Spleen (tissue), 11 donors: Measurements from ENCODE around the gene SUMO4. TPM values are rescaled to one million over a fixed set of nuclear protein-coding genes. Genes with fewer than 3 reads are reported as not detected.

Experiments
- DNase-seq: peaks from one replicate; pipeline ENCODE4 v3.0.0-alpha.2; 2020
- H3K27ac ChIP-seq, 8 donors: fragments of 200-600 bp; sonication (generic) in 7 of 8; 1 replicate in 4 of 8; 2 replicates in 4 of 8; pipeline versions ENCODE4 v1.5.0 to v1.8.0; 2016 to 2021; ENCODE audit warnings: inconsistent platforms in 4 of 8, mild to moderate bottlenecking in 4 of 8, moderate library complexity in 1 of 8
- H3K27me3 ChIP-seq, 7 donors: fragments of 200-600 bp; sonication (generic) in 6 of 7; replicated peaks in 1 of 7; 1 replicate in 4 of 7; 2 replicates in 3 of 7; pipeline versions ENCODE4 v1.5.0 to v1.8.0; 2016 to 2021; ENCODE audit warnings: inconsistent platforms in 3 of 7, mild to moderate bottlenecking in 1 of 7
- H3K36me3 ChIP-seq, 6 donors: fragments of 200-600 bp; sonication (generic) in 5 of 6; 1 replicate in 4 of 6; 2 replicates in 2 of 6; pipeline versions ENCODE4 v1.5.0 to v1.8.0; 2016 to 2021; ENCODE audit warnings: inconsistent platforms in 2 of 6
- H3K4me1 ChIP-seq, 6 donors: fragments of 200-600 bp; sonication (generic) in 5 of 6; 1 replicate in 3 of 6; 2 replicates in 3 of 6; pipeline versions ENCODE4 v1.5.0 to v1.8.0; 2016 to 2021; ENCODE audit warnings: inconsistent platforms in 3 of 6
- H3K4me3 ChIP-seq, 8 donors: fragments of 200-600 bp; sonication (generic) in 7 of 8; 1 replicate in 4 of 8; 2 replicates in 4 of 8; pipeline versions ENCODE4 v1.5.0 to v1.8.0; 2016 to 2021; ENCODE audit warnings: inconsistent platforms in 4 of 8, mild to moderate bottlenecking in 4 of 8, moderate library complexity in 2 of 8
- H3K9me3 ChIP-seq, 8 donors: fragments of 200-600 bp; sonication (generic) in 7 of 8; 1 replicate in 4 of 8; 2 replicates in 4 of 8; pipeline versions ENCODE4 v1.5.0 to v1.8.0; 2016 to 2021; ENCODE audit warnings: inconsistent platforms in 4 of 8
- POLR2A ChIP-seq, 3 donors: fragments of 450-650 bp; IDR thresholded peaks; one replicate each; pipeline ENCODE4 v1.5.1; 2017; ENCODE audit warnings: antibody characterized with exemption in 3 of 3, mild to moderate bottlenecking in 1 of 3
- POLR2AphosphoS5 ChIP-seq, 3 donors: sonication (generic); formaldehyde crosslinking; IDR thresholded peaks; one replicate each; pipeline ENCODE4 v1.5.1; 2017; ENCODE audit warnings: antibody characterized with exemption in 3 of 3
- WGBS, 5 donors: extraction: QIAGEN DNeasy Blood & Tissue Kit in 3 of 5; methylation state at CpG; one replicate each; pipeline versions ENCODE4 v1.1.5 to v1.1.7; 2013 to 2018; 5-methylcytosine and 5-hydroxymethylcytosine counted together
- intact Hi-C: fragments of 100-400 bp; cut with DNase I; formaldehyde crosslinking; loops from one replicate; pipeline ENCODE4 v1.15.0; 2023; ENCODE audit warnings: low total_unique reads
- polyA plus RNA-seq, 3 donors: library from polyadenylated mRNA; stranded (reverse); fragments of 200-250 nt; gene quantifications; one replicate each; pipeline ENCODE4 v1.2.1, GENCODE V29; 2013
- total RNA-seq, 7 donors: library from RNA; depleted of rRNA in 3 of 7; stranded (reverse); fragments of >200 nt in 3 of 7; fragmentation: NEBNext Ultra II Directional in 4 of 7; extraction: Animal tissue kit (Norgen Biotek cat#: 25700) in 4 of 7; gene quantifications; one replicate each; pipeline versions ENCODE4 v1.1.0 to v1.2.1, GENCODE V29; 2016 to 2021
- TF ChIP-seq, protein P1 (sequence below), 11 experiments: fragments of 200-600 bp in 7 of 11; fragments of 450-650 bp in 4 of 11; sonication (generic) in 4 of 11; IDR thresholded peaks in 8 of 11; conservative IDR thresholded peaks in 3 of 11; 1 replicate in 7 of 11; 2 replicates in 4 of 11; pipeline versions ENCODE4 v1.4.0 to v1.8.0; 2016 to 2021; ENCODE audit warnings: antibody characterized with exemption in 11 of 11, inconsistent platforms in 4 of 11, mild to moderate bottlenecking in 1 of 11
- donor health status: healthy with polysubstance abuse.
- donor health status: DM: no; HTN: no; CAD: no; lungs with moderate emphysema.
- donor health status: DM: no; HTN: no; CAD: no.
- donor health status: Bipolar disorder and iron deficiency.
- donor health status: healthy.
- donor health status: DM: no; HTN: no; CAD: no.
- donor health status: DM: yes; HTN: yes; CAD: no.

Gene SUMO4
- total and polyA plus RNA-seq, 10 donors = 0.16 to 19.7 (median 6.3) TPM; not detected in 2

DNA sequence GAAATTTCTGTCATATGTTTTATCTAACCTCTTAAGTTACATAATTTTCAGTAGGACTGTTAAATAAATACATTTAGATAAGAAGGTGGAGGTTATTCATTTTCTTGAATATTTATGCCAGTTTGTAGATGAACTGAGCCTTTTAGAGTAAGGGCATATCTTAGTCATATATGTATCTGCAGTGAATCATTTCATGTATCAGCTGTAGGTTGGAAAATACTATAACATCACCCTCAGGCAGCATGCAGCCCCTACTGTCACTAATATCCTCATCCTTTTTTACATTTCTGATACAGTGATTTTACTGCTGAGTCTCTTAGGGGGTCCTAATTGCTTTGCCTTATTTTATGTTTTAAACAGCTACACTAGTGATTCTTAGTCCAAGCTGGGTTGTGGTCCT is 19.5 kb upstream of the SUMO4 start:
- peaks cover 0 to 17% (median 0%) of the 10 kb centered on the region in 6 donors for H3K4me1 ChIP-seq
- TF ChIP-seq POLR2AphosphoS5 (IDR thresholded peaks at IDR 0.05) (no peak), POLR2A (IDR thresholded peaks at IDR 0.05) (no peak)
- TF ChIP-seq, protein P1, sequence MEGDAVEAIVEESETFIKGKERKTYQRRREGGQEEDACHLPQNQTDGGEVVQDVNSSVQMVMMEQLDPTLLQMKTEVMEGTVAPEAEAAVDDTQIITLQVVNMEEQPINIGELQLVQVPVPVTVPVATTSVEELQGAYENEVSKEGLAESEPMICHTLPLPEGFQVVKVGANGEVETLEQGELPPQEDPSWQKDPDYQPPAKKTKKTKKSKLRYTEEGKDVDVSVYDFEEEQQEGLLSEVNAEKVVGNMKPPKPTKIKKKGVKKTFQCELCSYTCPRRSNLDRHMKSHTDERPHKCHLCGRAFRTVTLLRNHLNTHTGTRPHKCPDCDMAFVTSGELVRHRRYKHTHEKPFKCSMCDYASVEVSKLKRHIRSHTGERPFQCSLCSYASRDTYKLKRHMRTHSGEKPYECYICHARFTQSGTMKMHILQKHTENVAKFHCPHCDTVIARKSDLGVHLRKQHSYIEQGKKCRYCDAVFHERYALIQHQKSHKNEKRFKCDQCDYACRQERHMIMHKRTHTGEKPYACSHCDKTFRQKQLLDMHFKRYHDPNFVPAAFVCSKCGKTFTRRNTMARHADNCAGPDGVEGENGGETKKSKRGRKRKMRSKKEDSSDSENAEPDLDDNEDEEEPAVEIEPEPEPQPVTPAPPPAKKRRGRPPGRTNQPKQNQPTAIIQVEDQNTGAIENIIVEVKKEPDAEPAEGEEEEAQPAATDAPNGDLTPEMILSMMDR (IDR thresholded peaks at IDR 0.05 in 8 of 11, conservative IDR thresholded peaks at IDR 0.05 in 3 of 11) = no peak
- no peaks in the 10 kb centered on the region for H3K9me3 ChIP-seq
- H3K27ac ChIP-seq = no peak overlapping the region
- intact Hi-C loops = no loop called here
- DNase-seq = no peak
- no peak overlapping the region for H3K4me3 ChIP-seq
- no peaks in the 10 kb centered on the region for H3K27me3 ChIP-seq
- peaks cover 0 to 75% (median 34%) of the 10 kb centered on the region in 6 donors for H3K36me3 ChIP-seq

DNA sequence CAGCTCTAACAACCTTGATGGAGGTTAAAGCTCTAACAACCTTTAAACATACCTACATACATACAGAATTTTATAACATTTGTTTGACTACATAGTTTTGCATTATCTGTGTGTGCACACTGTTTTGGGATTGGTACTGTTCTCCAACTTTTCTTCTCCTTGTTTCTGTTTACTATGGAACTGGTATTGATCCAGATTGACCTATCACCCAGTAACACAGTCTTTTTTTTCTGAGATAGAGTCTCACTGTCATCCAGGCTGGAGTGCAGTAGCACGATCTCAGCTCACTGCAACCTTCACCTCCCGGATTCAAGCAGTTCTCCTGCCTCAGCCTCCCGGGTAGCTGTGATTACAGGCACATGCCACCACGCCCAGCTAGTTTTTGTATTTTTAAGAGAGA is 16.7 kb upstream of the SUMO4 start:
- TF ChIP-seq POLR2A (IDR thresholded peaks at IDR 0.05) (no peak), POLR2AphosphoS5 (IDR thresholded peaks at IDR 0.05) (no peak)
- TF ChIP-seq, protein P1 (IDR thresholded peaks at IDR 0.05 in 8 of 11, conservative IDR thresholded peaks at IDR 0.05 in 3 of 11) = no peak
- Histone ChIP-seq H3K36me3 (peaks cover 0 to 86% (median 29%) of the 10 kb centered on the region in 6 donors), H3K27me3 (no peaks in the 10 kb centered on the region), H3K4me3 (no peak overlapping the region), H3K4me1 (peaks cover 0 to 17% (median 0%) of the 10 kb centered on the region in 6 donors), H3K27ac (no peak overlapping the region), H3K9me3 (peaks cover 0 to 16% (median 8%) of the 10 kb centered on the region in 8 donors)
- DNase-seq = no peak
- intact Hi-C loops = no loop called here
- WGBS, 5 donors = 95 to 99% (median 96%) methylated on average over 4 of the region's 4 CpGs

DNA sequence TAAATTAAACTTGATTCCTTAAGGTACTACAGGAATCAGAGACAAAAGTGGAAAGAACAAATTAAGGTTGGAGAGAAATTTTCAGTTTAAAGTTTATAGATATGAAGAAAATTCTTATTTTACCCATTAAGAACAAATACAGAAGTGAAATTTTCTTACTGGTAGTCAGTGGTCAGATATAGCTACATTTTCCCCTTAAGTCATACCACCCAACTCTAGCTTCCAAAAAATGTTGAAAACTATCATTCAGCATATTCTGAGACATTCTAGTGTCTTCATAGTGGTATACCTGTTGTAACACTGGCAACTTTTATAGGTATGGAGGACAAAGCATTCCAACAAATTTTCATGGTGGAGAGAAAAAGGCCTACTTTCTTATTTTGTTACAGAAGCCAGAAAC is 15.6 kb upstream of the SUMO4 start:
- H3K9me3 ChIP-seq = peaks cover 0 to 16% (median 8%) of the 10 kb centered on the region in 8 donors
- H3K27ac ChIP-seq = no peak overlapping the region
- H3K4me1 ChIP-seq = peaks cover 0 to 17% (median 0%) of the 10 kb centered on the region in 6 donors
- peaks cover 0 to 75% (median 18%) of the 10 kb centered on the region in 6 donors for H3K36me3 ChIP-seq
- H3K27me3 ChIP-seq = no peaks in the 10 kb centered on the region
- H3K4me3 ChIP-seq = no peak overlapping the region
- intact Hi-C loops = no loop called here
- TF ChIP-seq, protein P1 (IDR thresholded peaks at IDR 0.05 in 8 of 11, conservative IDR thresholded peaks at IDR 0.05 in 3 of 11) = no peak
- no peak for DNase-seq

DNA sequence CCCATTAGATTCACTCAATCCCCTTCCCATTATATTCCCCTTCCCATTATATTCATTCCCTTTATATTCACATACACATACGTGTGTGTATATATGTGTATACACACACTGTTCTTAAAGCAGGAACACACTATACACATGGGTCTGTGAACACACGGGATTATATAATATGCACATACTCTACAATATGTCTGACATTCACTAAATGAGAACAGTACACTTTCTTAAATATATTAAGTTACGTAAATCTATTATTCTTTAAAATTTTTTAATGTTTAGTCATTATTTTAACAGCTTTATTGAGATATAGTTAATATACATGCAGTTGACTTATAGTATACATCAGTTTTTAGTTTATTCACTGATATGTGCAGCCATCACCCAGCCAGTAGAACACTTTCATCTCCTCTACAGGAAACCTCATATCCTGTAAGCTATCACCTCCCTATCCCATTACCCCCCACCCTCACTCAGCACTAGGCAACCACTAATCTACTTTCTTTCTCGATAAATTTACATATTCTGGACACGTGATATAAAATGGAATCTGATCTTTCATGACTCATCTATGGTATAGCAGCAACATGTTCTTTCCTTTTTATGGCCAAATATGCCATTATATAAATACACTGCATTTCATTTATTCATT is 13.9 kb upstream of the SUMO4 start:
- TF ChIP-seq, protein P1 (IDR thresholded peaks at IDR 0.05 in 8 of 11, conservative IDR thresholded peaks at IDR 0.05 in 3 of 11) = no peak
- TF ChIP-seq POLR2A (IDR thresholded peaks at IDR 0.05) (no peak), POLR2AphosphoS5 (IDR thresholded peaks at IDR 0.05) (no peak)
- H3K4me1 ChIP-seq = peaks cover 0 to 17% (median 0%) of the 10 kb centered on the region in 6 donors
- H3K27ac ChIP-seq = no peak overlapping the region
- H3K27me3 ChIP-seq = no peaks in the 10 kb centered on the region
- intact Hi-C loops = no loop called here
- H3K36me3 ChIP-seq = peaks cover 0 to 62% (median 13%) of the 10 kb centered on the region in 6 donors
- peaks cover 0 to 16% (median 8%) of the 10 kb centered on the region in 8 donors for H3K9me3 ChIP-seq
- WGBS, 5 donors = 96 to 98% (median 97%) methylated on average over 5 of the region's 5 CpGs
- H3K4me3 ChIP-seq = no peak overlapping the region
- DNase-seq = no peak
